COR-L47 (cell line): ENCODE data around the gene LLGL2.
"Not testable (repeated sequence)": the region's sequence is repeated elsewhere in the genome, so short reads cannot be mapped to it uniquely, and the experiment has no call there.

Source experiments
- DNase-seq: peaks from one replicate; lab custom pipeline; 2025; lab: John Stamatoyannopoulos, UW

LLGL2 gene

DNA sequence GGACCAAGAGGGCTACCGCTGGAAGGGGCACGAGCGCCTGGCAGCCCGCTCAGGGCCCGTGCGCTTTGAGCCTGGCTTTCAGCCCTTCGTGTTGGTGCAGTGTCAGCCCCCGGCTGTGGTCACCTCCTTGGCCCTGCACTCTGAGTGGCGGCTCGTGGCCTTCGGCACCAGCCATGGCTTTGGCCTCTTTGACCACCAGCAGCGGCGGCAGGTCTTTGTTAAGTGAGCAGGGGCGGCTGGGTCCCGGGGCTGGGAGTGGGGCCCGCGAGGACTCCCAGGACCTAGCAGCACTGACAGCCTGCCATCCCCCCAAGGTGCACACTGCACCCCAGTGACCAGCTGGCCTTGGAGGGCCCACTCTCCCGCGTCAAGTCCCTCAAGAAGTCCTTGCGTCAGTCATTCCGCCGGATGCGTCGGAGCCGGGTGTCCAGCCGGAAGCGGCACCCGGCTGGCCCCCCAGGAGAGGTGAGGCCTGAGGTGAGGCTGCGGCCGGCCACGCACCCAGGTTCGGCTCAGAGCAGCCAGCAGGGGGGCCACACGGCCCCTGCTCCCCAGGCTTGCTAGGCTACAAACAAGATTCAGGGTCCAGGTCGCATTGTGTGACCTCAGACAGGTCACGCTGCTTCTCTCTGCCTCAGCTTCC lies 44.7 kb downstream of the LLGL2 start:
- no peak for DNase-seq

DNA sequence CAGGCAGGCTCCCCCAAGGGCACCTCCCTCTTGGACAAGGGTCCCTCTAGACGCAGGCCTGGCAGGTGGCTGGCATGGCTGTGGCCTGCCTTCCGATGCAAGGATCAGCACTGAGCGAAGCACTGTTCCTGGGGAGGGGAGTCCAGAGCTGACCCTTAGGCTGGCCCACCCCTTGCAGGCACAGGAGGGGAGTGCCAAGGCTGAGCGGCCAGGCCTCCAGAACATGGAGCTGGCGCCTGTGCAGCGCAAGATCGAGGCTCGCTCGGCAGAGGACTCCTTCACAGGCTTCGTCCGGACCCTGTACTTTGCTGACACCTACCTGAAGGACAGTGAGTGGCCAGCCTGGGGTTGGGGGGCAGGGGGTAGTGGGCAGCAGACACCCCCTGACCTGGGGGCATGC lies 45.3 kb downstream of the LLGL2 start:
- DNase-seq, result no peak

DNA sequence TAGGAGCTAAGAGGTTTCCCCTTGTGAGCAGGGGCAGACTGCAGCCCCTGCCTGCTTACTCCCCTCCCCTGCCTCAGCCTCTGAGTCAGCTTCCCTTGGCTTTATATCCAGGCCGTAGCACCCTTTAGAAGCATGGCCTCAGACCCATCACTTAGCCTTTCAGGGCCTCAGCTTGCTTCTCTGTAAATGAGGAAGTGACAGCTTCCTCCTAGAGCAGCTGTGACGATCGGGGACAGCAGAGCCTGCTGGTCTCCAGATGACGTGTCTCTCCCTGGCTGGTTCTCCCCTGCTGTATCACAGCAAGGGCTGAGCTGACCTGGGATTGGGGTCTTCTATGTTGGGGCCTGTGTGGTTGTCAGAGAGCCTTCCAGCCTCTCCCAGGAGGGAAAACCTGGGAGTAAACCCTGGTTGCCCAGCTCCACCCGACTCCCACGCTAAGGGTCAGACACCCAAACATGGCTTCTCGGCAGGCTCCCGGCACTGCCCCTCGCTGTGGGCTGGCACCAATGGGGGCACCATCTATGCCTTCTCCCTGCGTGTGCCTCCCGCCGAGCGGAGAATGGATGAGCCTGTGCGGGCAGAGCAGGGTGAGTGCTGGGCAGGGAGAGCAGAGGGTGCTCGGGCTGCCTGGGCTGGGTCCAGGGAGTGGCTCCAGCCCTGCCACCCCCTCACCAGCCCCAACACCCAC lies 45.8 kb downstream of the LLGL2 start:
- no peak for DNase-seq

DNA sequence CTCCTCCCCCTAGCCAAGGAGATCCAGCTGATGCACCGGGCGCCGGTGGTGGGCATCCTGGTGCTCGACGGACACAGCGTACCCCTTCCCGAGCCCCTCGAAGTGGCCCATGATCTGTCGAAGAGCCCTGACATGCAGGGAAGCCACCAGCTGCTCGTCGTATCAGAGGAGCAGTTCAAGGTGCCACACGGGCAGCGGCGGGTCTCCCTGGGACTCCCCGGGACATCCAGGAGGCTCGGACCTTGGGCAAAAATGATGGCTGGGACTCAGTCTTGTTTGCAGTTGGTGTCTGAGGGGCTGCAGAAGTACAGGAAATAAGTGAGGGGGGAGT lies 46.4 kb downstream of the LLGL2 start:
- no peak for DNase-seq

DNA sequence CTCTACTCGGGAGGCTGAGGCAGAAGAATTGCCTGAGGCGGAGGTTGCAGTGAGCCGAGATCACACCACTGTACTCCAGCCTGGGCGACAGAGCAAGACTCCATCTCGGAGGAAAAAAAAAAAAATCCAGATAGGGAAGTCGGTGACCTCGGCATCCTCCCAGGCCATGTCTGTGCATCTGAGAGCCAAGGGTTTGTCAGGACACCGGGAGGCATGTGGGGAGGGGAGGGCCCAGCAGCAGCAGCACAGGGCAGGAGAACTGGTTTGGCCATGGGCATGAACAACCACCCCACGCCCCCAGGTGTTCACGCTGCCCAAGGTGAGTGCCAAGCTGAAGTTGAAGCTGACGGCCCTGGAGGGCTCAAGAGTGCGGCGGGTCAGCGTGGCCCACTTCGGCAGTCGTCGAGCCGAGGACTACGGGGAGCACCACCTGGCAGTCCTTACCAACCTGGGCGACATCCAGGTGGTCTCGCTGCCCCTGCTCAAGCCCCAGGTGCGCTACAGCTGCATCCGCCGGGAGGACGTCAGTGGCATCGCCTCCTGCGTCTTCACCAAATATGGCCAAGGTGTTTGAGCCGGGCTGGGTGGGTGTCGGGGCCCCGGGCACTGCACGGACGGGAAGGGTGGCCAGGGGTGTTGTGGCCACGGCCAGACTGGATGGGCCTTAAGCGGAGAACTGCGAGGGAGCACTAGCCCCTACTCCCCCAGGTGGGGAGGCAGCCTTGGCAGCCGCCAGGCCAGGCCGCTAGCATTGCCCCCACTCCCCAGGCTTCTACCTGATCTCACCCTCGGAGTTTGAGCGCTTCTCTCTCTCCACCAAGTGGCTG lies 47.4 kb downstream of the LLGL2 start:
- no peak for DNase-seq

DNA sequence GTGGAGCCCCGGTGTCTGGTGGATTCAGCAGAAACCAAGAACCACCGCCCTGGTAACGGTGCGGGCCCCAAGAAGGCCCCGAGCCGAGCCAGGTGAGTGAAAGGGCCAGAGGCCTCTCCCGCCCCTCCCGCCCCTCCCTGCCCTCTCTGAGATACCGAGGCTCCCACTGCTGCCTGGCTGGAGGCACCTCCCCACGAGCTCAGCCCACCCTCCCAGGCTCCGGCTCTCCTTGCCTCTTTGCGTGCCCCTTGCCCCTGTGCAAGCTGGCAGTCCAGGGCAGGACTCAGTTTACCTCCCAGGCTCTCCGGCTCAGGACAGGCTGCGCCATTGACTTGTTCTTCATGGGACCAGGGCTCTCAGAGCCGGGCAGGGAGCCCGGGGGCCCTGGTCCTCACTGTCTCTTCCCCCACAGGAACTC lies 48.1 kb downstream of the LLGL2 start:
- no peak for DNase-seq

DNA sequence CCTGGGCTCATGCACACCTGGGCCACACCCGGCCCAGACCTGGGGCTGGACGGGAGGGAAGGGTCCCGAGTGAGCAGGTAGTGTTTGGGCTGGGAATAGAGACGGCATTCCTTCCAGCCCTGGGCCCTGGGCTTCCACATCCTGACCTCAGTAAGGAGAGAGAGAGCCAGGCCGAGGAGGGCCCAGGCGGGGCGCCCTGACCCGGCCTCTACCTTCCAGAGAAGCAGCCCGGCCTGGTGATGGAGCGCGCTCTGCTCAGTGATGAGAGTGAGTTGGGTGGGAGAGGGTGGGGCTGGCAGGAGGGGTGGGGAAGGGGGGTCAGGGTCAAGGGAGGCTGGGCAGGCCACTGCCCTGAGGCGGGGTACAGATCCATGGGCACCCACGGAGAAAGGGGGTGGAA lies 48.5 kb downstream of the LLGL2 start:
- no peak for DNase-seq

DNA sequence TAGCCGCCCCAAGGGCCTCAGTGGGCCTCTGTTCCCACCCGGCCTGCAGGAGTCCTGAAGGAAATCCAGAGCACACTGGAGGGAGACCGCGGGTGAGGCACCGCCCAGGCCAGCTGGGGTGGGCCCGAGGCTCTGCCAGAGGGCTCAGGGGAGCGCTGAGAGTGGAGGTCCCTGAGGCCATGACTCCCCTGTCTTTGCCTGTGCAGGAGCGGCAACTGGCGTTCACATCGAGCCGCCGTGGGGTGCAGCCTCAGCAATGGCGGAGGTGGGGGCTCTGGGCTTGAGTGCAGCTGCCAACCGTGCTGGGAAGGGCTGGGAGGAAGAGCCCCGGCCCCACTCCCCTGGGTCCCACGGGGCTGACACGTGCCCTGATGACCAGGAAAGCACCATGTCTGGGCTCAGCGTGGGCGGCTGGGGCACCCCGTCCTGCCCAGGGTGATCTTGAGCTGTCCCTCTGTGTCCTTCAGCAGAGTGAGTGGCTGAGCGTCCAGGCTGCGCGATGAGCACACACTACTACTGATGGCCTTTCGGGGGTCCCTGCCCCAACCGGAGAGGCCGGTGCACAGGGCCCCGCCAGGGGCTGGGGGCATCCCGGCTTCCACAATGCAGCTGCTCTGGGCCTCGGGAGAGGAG lies 49.0 kb downstream of the LLGL2 start:
- no peak for DNase-seq

DNA sequence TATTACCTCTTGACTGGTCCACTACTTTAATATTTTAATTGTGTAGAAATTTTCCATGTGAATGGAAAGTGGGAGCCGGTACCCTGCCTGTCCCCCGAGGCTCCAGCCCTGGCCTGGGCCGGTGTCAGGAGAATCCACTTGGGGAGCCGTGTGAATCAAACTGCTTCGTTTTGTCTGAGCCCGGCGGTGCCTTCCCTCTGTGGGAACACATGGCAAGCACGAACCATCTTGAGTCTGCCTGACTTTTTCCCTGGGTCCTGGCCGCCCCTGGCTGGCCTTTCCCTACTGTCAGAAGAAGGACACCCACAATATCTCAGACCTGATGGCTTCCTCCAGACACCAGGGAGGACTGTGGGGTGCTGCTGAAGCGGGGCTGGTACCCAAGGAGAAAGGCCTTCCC lies 49.7 kb downstream of the LLGL2 start:
- DNase-seq, result no peak

DNA sequence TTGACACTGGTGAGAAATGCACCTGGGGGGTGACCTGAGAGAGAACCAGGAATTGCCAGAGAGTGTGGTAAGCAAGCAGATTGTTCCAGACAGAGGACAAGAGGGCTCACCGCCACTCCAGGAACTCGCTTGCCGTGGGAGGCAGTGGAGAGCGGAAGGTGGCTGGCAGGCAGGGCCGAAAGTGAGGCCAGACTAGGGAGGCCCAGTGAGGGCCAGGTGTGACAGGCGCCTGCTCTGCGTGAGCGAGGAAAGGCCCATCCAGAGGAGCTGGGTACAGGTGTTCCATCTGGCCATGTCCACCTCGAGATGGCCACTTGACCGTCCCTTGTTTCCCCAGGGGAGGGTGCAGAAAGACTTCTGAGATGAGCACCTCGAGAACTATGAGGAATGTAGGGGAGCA lies 50.2 kb downstream of the LLGL2 start:
- no peak for DNase-seq

DNA sequence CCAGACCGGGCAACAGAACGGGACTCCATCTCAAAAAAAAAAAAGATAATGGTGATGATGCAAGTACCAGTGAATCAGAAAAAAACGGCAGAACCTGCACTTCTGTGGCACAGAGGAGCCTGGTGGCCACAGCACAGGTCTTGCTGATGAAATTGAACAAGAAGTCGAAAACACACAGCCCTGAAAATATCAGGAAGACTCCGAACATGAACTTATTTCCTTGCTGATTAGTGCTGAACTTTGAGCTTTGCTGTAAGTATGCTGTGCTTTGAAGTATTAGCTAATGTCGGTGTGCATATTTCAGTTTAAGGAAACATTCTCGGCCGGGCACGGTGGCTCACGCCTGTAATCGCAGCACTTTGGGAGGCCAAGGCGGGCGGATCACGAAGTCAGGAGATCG lies 51.2 kb downstream of the LLGL2 start:
- DNase-seq, result no peak

DNA sequence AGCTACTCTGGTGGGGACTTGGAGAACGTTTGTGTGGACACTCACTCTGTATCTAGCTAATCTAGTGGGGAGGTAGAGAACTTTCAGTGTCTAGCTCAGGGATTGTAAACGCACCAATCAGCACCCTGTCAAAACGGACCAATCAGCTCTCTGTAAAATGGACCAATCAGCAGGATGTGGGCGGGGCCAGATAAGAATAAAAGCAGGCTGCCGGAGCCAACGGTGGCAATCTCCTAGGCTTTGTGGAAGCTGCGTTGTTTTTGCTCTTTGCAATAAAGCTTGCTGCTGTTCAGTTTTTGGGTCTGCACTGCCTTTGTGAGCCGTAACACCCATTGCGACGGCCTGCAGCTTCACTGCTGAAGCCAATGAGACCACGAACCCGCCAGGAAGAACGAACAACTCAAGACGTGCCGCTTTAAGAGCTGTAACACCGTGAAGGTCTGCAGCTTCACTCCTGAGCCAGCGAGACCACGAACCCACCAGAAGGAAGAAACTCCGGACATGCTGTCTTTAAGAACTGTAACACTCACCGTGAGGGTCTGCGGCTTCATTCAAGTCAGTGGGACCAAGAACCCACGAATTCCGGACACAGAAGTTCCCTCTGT lies 55.7 kb downstream of the LLGL2 start:
- DNase-seq, result not testable (repeated sequence)

DNA sequence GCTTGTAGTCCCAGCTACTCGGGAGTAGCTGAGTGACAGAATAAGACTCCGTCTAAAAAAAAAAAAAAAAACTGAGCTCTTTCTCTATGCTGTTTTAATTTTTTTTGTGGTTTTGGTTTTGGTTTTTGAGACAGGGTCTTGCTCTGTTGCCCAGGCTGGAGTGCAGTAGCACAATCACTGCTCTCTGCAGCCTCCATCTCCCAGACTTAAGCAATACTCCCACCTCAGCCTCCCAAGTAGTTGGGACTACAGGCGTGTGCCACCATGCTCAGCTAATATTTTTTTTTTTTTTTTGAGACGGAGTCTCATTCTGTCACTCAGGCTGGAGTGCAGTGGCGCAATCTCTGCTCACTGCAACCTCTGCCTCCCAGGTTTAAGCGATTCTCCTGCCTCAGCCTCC lies 57.7 kb downstream of the LLGL2 start:
- DNase-seq, result not testable (repeated sequence)

DNA sequence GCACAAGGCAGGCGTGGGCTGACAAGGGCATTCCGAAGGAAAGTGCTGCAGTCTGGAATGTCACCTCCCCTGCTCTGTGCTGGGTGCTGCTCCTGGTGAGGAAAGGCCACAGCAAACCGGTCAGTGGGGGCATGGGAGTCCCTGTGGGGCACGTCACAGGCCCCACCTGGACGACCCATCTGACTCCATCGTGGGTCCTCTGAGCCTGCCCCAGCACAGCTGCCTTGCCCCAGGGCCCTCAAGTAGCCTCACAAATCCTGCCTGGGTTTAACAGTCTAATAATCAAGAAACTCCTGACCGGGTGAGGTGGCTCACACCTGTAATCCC lies 59.3 kb downstream of the LLGL2 start:
- no peak for DNase-seq

DNA sequence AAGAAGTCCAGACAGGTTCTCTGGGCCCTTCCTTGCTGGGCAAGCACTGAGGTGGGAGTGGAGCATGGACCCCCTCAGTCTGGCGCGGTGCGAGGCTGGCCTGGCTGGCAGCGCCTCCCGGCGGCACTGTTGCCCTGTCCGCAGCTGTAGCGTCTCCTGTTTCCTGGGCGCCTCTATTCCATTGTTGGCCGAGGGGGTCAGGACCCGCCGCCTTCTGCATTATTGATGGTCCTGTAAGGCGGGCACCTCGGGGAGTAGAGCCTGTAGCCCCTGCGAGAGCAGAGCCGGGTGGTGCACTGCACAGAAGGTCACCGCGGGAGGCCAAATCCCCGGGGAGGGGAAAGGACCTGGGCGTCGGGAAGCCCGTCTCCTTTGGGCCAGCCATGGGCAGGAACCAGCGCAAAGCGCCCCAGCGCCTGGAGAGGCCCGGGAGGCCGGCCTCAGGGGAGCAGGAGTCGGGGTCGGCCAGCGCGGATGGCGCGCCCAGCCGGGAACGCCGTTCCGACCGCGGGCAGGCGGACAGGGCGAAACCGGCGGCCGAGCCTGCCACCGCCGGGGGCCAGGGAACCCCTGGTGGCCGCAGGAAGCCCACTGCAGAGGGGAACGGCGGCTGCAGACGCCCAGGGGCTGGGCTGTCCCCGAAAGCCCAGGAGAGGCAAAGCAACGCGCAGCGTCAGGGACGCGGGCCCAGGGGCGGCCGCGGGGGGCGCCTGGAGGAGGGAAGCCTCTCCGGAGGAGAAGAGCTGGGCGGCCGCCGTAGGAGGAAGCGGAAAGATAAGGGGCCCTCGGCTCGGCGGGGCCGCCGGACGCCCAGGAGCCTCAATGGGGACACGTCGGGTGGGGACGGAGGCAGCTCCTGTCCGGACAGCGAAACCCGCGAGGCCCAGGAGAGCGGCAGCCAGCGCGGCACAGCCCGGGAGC lies 62.4 kb downstream of the LLGL2 start, which contains the start of gene MYO15B:
Gene MYO15B (plus strand): TSS at position 126 of the 921 bp plus-strand sequence. CDS start 258 bp downstream, at position 384.
- DNase-seq, result peak; percentile 48

DNA sequence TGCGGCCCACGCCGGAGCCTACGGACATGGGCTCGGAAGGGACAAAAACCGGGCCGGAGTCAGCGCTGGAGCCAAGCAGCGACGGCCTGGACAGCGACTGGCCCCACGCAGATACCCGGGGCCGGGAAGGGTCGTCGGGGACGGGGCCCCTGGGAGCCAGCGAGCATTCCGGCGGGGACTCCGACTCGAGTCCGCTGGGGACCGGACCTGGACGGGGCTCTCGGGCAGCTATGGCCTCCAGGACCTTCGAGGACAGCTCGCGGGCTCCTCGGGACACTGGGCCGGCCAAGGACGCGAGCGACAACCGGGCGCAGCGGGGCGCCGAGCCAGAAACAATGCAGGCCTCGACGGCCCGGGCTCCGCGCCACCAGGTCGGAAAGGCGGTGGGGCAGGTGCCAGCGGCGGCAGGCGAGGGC lies 63.1 kb downstream of the LLGL2 start:
- no peak for DNase-seq

DNA sequence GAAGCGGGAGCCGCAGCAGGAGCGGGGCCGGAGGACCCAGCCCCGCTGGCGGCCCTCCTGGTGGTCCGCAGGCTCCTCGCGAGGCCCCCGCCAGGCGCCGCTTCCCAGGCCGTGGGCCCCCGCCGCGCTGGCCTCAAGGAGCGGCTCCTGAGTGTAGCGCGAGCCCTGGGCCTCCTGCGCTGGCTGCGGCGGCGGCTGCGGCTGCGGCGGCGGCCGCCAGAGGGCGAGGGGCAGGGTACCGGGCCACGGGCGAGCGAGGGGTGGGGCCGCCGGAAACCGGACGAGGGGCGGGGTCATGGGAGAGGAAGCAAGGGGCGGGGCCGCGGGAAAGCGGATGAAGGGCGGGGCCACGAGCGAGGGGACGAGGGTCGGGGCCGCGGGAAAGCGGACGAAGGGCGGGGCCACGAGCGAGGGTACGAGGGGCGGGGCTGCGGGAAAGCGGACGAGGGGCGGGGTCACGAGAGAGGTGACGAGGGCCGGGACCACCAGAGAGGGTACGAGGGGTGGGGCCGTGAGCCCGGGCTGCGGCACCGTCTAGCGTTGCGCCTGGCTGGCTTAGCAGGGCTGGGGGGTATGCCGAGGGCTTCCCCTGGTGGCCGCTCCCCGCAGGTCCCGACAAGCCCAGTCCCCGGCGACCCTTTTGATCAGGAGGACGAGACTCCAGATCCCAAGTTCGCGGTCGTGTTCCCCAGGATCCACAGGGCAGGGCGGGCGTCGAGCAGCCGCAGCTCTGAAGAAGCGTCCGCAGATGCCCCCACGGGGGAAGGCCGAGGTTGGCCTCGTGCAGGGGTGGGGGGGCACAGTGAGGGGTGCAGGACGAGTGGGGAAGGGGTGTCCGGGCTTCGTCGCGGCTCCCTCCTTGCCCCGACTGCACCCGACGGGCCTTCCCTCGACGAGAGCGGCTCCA lies 63.8 kb downstream of the LLGL2 start:
- DNase-seq, result peak; percentile 87

DNA sequence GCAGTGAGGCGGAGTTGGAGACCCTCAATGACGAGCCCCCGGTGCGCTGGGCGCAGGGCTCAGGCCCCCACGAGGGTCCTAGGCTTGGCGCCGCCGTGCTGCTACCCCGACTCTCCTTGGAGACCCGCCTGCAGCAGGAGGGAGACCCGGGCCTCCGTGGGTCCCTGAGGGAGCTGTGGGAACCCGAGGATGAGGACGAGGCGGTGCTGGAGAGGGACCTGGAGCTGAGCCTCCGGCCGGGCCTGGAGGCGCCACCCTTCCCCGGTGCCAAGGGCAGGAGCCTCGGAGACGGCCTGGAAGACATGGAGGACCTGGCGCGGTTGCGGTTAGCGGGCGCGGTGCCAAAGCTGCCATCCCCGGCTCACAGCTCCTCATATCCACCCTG lies 64.4 kb downstream of the LLGL2 start:
- no peak for DNase-seq

DNA sequence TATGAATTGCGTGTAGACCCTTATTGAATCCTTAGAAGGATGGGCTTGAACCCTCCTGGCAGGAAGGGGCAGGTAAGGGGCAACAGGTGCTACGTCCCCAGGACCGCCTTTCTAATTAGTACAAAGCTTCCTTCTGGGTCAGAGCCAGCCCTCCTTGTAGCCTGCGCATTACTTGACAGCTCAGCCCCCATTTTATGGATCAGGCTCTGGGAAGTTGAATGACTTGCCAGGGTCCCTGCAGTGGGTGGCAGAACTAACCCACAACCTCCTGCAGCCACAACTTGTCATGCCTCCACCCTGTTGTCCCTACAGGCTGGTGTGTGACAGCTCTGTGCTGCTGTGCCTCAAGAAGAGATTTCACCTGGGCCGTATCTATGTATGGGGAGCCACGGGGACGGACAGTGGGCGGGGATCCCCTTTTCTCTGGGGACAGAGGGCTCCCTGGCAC lies 64.8 kb downstream of the LLGL2 start:
- no peak for DNase-seq
